Suprapubic skin (tissue), 4 donors: ENCODE data around the gene PLCL2. TPM values are rescaled to one million over a fixed set of nuclear protein-coding genes. Genes with fewer than 3 reads are reported as not detected.

Source experiments
- DNase-seq, 2 donors: peaks; one replicate each; pipeline ENCODE4 v3.0.0-alpha.2; 2019; ENCODE audit warnings: low spot score in 2 of 2
- H3K27ac ChIP-seq: fragments of 200-600 bp; sonication (generic); one replicate; pipeline ENCODE4 v1.5.1; 2019
- H3K27me3 ChIP-seq: fragments of 200-600 bp; sonication (generic); one replicate; pipeline ENCODE4 v1.5.1; 2019
- H3K36me3 ChIP-seq: fragments of 200-600 bp; sonication (generic); one replicate; pipeline ENCODE4 v1.5.1; 2019
- H3K4me1 ChIP-seq: fragments of 200-600 bp; sonication (generic); one replicate; pipeline ENCODE4 v1.5.1; 2019
- H3K4me3 ChIP-seq: fragments of 200-600 bp; sonication (generic); one replicate; pipeline ENCODE4 v1.5.1; 2019; ENCODE audit warnings: mild to moderate bottlenecking
- H3K9me3 ChIP-seq: fragments of 200-600 bp; sonication (generic); one replicate; pipeline ENCODE4 v1.5.1; 2019
- CTCF ChIP-seq, 2 donors: fragments of 200-600 bp in 1 of 2; fragments of 450-650 bp in 1 of 2; sonication (generic) in 1 of 2; IDR thresholded peaks; one replicate each; pipeline ENCODE4 v1.5.1; 2016 to 2019; ENCODE audit warnings: antibody characterized with exemption in 2 of 2, mild to moderate bottlenecking in 1 of 2, moderate library complexity in 1 of 2
- EP300 ChIP-seq: sonication (generic); formaldehyde crosslinking; IDR thresholded peaks from one replicate; pipeline ENCODE4 v1.6.1; 2017; ENCODE audit warnings: antibody characterized with exemption
- POLR2A ChIP-seq, 2 donors: fragments of 450-650 bp; IDR thresholded peaks; one replicate each; pipeline ENCODE4 v1.6.1; 2017; ENCODE audit warnings: antibody characterized with exemption in 2 of 2, mild to moderate bottlenecking in 2 of 2, moderate library complexity in 2 of 2
- POLR2AphosphoS5 ChIP-seq, 3 donors: sonication (generic); formaldehyde crosslinking; IDR thresholded peaks; one replicate each; pipeline ENCODE4 v1.6.1; 2017; ENCODE audit warnings: antibody characterized with exemption in 3 of 3
- WGBS: methylation state at CpG from one replicate; pipeline ENCODE4 v1.1.5; 2018; 5-methylcytosine and 5-hydroxymethylcytosine counted together
- total RNA-seq, 4 donors: library from RNA; depleted of rRNA; stranded (reverse); fragments of >200 nt; gene quantifications; one replicate each; pipeline ENCODE4 v1.1.0, GENCODE V29; 2016

The PLCL2 gene
- total RNA-seq, 4 donors from 2014 or later, result 1.5 to 4.2 (median 1.9) TPM

GRCh38 chr3:16888356-16888755 is 3.6 kb downstream of the PLCL2 start:
- H3K27me3 ChIP-seq, result no peaks in the 10 kb centered on the region
- no peaks in the 10 kb centered on the region for H3K36me3 ChIP-seq
- no peak overlapping the region for H3K27ac ChIP-seq
- no peak overlapping the region for H3K4me3 ChIP-seq
- no peaks in the 10 kb centered on the region for H3K9me3 ChIP-seq
- TF ChIP-seq EP300 (no peak), POLR2AphosphoS5 (IDR thresholded peaks at IDR 0.05) (no peak), POLR2A (IDR thresholded peaks at IDR 0.05) (no peak), CTCF (IDR thresholded peaks at IDR 0.05) (no peak)
- no peak for DNase-seq
- peaks cover 26% of the 10 kb centered on the region for H3K4me1 ChIP-seq
- WGBS, result 44% methylated on average over 3 of the region's 3 CpGs

DNA sequence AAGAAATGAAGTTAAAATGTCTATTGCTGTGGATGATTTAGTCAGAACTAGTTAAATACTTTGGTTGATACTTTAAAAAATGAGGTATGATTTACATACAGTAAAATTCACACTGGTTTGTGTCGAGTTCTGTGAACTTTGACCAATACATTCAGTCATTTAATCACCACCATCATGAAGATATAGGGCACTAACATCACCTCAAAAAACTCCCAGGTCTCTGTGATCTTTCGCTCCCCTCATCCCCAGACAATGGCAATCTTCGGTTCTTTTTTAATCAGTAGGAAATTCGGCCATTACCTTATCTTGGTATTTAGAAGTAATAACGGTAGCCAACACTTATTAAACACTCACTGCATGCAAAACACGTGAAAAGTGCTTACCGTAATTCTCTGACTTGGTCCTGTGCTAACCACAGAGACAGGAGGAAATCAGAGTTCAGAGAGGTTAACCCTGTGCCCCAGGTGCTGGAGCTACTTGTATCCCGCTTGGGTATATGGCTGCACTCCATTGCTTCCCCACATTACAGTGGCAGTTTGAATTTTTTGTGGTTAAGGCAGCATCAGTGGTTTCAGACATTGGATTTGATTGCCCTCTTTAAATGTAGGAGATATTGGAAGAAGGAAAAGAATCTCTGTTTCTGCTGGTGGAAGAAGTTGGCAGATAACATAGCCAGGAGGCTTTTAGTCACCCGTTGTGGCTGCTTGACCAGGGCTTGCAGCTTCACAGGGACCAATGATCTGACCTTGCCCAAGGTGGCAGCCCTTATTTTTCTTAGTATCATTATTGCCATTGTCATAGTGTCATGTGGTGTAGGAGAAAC is 4.2 kb downstream of the PLCL2 start:
- H3K4me3 ChIP-seq, result no peak overlapping the region
- no peak overlapping the region for H3K27ac ChIP-seq
- no peaks in the 10 kb centered on the region for H3K36me3 ChIP-seq
- DNase-seq, result no peak
- 82% methylated on average over 9 of the region's 9 CpGs for WGBS
- TF ChIP-seq POLR2AphosphoS5 (IDR thresholded peaks at IDR 0.05), result no peak
- no peak for TF ChIP-seq CTCF (IDR thresholded peaks at IDR 0.05)
- TF ChIP-seq POLR2A (IDR thresholded peaks at IDR 0.05), result no peak
- H3K9me3 ChIP-seq, result no peaks in the 10 kb centered on the region
- no peaks in the 10 kb centered on the region for H3K27me3 ChIP-seq
- peaks cover 24% of the 10 kb centered on the region for H3K4me1 ChIP-seq

- H3K4me1 ChIP-seq, result peaks cover 12% of the 10 kb centered on the region
- no peaks in the 10 kb centered on the region for H3K27me3 ChIP-seq
- 82% methylated on average over 5 of the region's 5 CpGs for WGBS
- H3K4me3 ChIP-seq, result no peak overlapping the region
- no peaks in the 10 kb centered on the region for H3K36me3 ChIP-seq
- no peak overlapping the region for H3K27ac ChIP-seq
- DNase-seq, result no peak
- no peak for TF ChIP-seq EP300
- TF ChIP-seq POLR2AphosphoS5 (IDR thresholded peaks at IDR 0.05), result no peak
- no peak for TF ChIP-seq POLR2A (IDR thresholded peaks at IDR 0.05)
- no peak for TF ChIP-seq CTCF (IDR thresholded peaks at IDR 0.05)
- no peaks in the 10 kb centered on the region for H3K9me3 ChIP-seq
Observed at GRCh38 chr3:16890597-16891333, 6.0 kb downstream of the PLCL2 start.

GRCh38 chr3:16893618-16894200 is 9.0 kb downstream of the PLCL2 start:
- Histone ChIP-seq H3K4me3 (no peak overlapping the region), H3K9me3 (no peaks in the 10 kb centered on the region), H3K4me1 (peaks cover 14% of the 10 kb centered on the region), H3K36me3 (no peaks in the 10 kb centered on the region), H3K27ac (no peak overlapping the region), H3K27me3 (no peaks in the 10 kb centered on the region)
- WGBS, result 80% methylated on average over 1 of the region's 1 CpG
- TF ChIP-seq POLR2A (IDR thresholded peaks at IDR 0.05), result no peak
- TF ChIP-seq CTCF (IDR thresholded peaks at IDR 0.05), result no peak
- TF ChIP-seq EP300, result no peak
- TF ChIP-seq POLR2AphosphoS5 (IDR thresholded peaks at IDR 0.05), result no peak
- DNase-seq, result no peak

DNA sequence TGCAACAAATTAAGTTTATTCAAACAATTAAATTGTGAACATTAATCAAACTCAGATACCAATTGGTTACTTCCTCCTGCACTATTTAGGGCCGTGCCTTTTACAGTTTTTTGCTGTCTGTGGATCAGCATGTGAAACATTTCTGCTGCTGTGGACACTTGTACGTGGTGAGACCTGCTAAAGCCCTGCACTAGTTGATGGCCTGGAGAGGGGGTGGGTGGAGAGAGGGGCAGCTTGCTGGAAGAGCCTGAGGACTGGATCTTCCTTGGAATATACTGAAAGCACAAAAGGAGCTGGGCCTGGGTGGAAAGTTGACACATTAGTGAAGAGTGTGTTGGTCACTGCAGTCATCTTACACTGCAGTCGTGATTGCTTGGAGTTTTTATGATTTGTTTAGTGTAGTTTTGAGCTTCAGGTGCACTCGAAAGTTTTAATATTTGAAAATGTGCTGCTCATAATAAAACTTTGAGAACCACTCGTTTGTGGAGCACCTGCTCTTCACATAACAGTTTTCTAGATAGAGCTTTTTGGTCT is 11.4 kb downstream of the PLCL2 start:
- no peaks in the 10 kb centered on the region for H3K36me3 ChIP-seq
- DNase-seq, result no peak
- H3K9me3 ChIP-seq, result no peaks in the 10 kb centered on the region
- no peak overlapping the region for H3K4me3 ChIP-seq
- peaks cover 20% of the 10 kb centered on the region for H3K4me1 ChIP-seq
- H3K27ac ChIP-seq, result no peak overlapping the region
- no peaks in the 10 kb centered on the region for H3K27me3 ChIP-seq
- WGBS, result 86% methylated on average over 5 of the region's 5 CpGs
- TF ChIP-seq POLR2AphosphoS5 (IDR thresholded peaks at IDR 0.05), result no peak
- no peak for TF ChIP-seq CTCF (IDR thresholded peaks at IDR 0.05)
- no peak for TF ChIP-seq POLR2A (IDR thresholded peaks at IDR 0.05)
- no peak for TF ChIP-seq EP300
